Natural killer cell (primary cell): ENCODE results near the gene ATP10D. TPM values are rescaled to one million over a fixed set of nuclear protein-coding genes. Genes with fewer than 3 reads are reported as not detected.

ENCODE experiments used
- ATAC-seq, 3 donors: fragments of 150-1000 bp in 2 of 3; fragments of 200-7000 bp in 1 of 3; cut with Tn5 transposase; 1 replicate in 1 of 3; 2 replicates in 2 of 3; pipeline ENCODE4 v1.10.0; 2021; ENCODE audit warnings: mild to moderate bottlenecking in 2 of 3, moderate library complexity in 2 of 3
- DNase-seq, 2 donors: peaks; one replicate each; pipeline versions ENCODE4 v3.0.0 to v3.0.0-alpha.2; 2013 to 2021; ENCODE audit warnings: mixed read lengths in 1 of 2
- H3K27ac ChIP-seq: one replicate; pipeline ENCODE4 v1.5.1; 2013; ENCODE audit warnings: mild to moderate bottlenecking, low read length
- H3K27me3 ChIP-seq: one replicate; pipeline ENCODE4 v1.6.1; 2013; ENCODE audit warnings: low read length; ENCODE audit not compliant: control insufficient read depth, insufficient read depth
- H3K36me3 ChIP-seq: one replicate; pipeline ENCODE4 v1.6.1; 2013; ENCODE audit warnings: low read length; ENCODE audit not compliant: control insufficient read depth, insufficient read depth
- H3K4me1 ChIP-seq: one replicate; pipeline ENCODE4 v1.6.1; 2013; ENCODE audit warnings: low read length; ENCODE audit not compliant: control insufficient read depth, insufficient read depth
- H3K4me3 ChIP-seq: one replicate; pipeline ENCODE4 v1.5.1; 2013; ENCODE audit warnings: low read length
- H3K9me3 ChIP-seq: one replicate; pipeline ENCODE4 v1.6.1; 2013; ENCODE audit warnings: low read length; ENCODE audit not compliant: control insufficient read depth, insufficient read depth
- H3K27ac Mint-ChIP-seq, 2 donors: one replicate each; pipeline ENCODE4 v1.8.0; 2022; ENCODE audit warnings: mild to moderate bottlenecking in 2 of 2, mixed read lengths in 2 of 2, moderate library complexity in 1 of 2
- H3K27me3 Mint-ChIP-seq, 2 donors: one replicate each; pipeline ENCODE4 v1.8.0; 2022; ENCODE audit warnings: low read depth in 2 of 2, mixed read lengths in 2 of 2
- H3K36me3 Mint-ChIP-seq: one replicate; pipeline ENCODE4 v1.8.0; 2022; ENCODE audit warnings: mixed read lengths
- H3K4me1 Mint-ChIP-seq, 2 donors: one replicate each; pipeline ENCODE4 v1.8.0; 2022; ENCODE audit warnings: mixed read lengths in 2 of 2
- H3K4me3 Mint-ChIP-seq: one replicate; pipeline ENCODE4 v1.8.0; 2022; ENCODE audit warnings: mild to moderate bottlenecking, moderate library complexity, mixed read lengths
- H3K9me3 Mint-ChIP-seq, 2 donors: one replicate each; pipeline ENCODE4 v1.8.0; 2022; ENCODE audit warnings: mixed read lengths in 2 of 2
- CTCF ChIP-seq: fragments of 200-600 bp; IDR thresholded peaks from one replicate; pipeline ENCODE4 v1.8.0; 2022; ENCODE audit warnings: antibody characterized with exemption
- WGBS: methylation state at CpG from one replicate; pipeline ENCODE4 v1.1.7; 2013; ENCODE audit warnings: missing lambda C conversion rate; ENCODE audit not compliant: insufficient coverage; 5-methylcytosine and 5-hydroxymethylcytosine counted together
- intact Hi-C: fragments of 100-400 bp; cut with micrococcal nuclease; formaldehyde crosslinking; loops from one replicate; pipeline ENCODE4 v1.14.2; 2022
- total RNA-seq, 4 donors: library from RNA; stranded (reverse); fragments of 120-200 nt in 1 of 4; gene quantifications; one replicate each; pipeline versions ENCODE4 v1.2.3 to v1.2.4, GENCODE V29; 2013 to 2022

Gene ATP10D
- total RNA-seq, 3 donors from 2014 or later (not counting 1 experiment from before 2014, with no cell fraction given), result 19.8 to 79.3 (median 28.0) TPM

GRCh38 chr4:47466056-47466785 lies 18.9 kb upstream of the ATP10D start:
- intact Hi-C loops, result no loop called here
- no CpG with 5 or more reads among the region's 2 CpGs for WGBS
- H3K27ac ChIP-seq, result no peak overlapping the region

GRCh38 chr4:47468706-47469365 lies 16.2 kb upstream of the ATP10D start:
- Mint-ChIP-seq H3K27me3 (peaks cover 0 to 3% of the 10 kb centered on the region in 2 donors), H3K27ac (no peak overlapping the region), H3K36me3 (no peaks in the 10 kb centered on the region), H3K9me3 (no peaks in the 10 kb centered on the region), H3K4me3 (no peak overlapping the region), H3K4me1 (peaks cover 0 to 2% of the 10 kb centered on the region in 2 donors)
- intact Hi-C loops, result no loop called here
- Histone ChIP-seq H3K27ac (no peak overlapping the region), H3K27me3 (no peaks in the 10 kb centered on the region), H3K4me1 (no peaks in the 10 kb centered on the region), H3K36me3 (no peaks in the 10 kb centered on the region), H3K4me3 (no peak overlapping the region), H3K9me3 (no peaks in the 10 kb centered on the region)
- WGBS, result 76% methylated on average over 2 of the region's 6 CpGs
- ATAC-seq (no peak), DNase-seq (no peak)
- no peak for TF ChIP-seq CTCF

More at GRCh38 chr4:47466056-47466785, 18.9 kb upstream of the ATP10D start:
- H3K27ac Mint-ChIP-seq, result no peak overlapping the region
- TF ChIP-seq CTCF, result no peak
- Histone ChIP-seq H3K9me3 (no peaks in the 10 kb centered on the region), H3K27me3 (no peaks in the 10 kb centered on the region), H3K4me3 (no peak overlapping the region), H3K4me1 (peaks cover 9% of the 10 kb centered on the region), H3K36me3 (no peaks in the 10 kb centered on the region)
- DNase-seq, result no peak
- no peaks in the 10 kb centered on the region for H3K27me3 Mint-ChIP-seq
- peaks cover 14 to 23% of the 10 kb centered on the region in 2 donors for H3K4me1 Mint-ChIP-seq
- no peaks in the 10 kb centered on the region for H3K9me3 Mint-ChIP-seq
- ATAC-seq, result peak in 1 of 3 donors; percentile 9
- H3K36me3 Mint-ChIP-seq, result no peaks in the 10 kb centered on the region
- no peak overlapping the region for H3K4me3 Mint-ChIP-seq

GRCh38 chr4:47469951-47470350 lies 15.1 kb upstream of the ATP10D start:
- intact Hi-C loops, result no loop called here
- Mint-ChIP-seq H3K4me3 (no peak overlapping the region), H3K27ac (no peak overlapping the region), H3K4me1 (no peaks in the 10 kb centered on the region), H3K9me3 (no peaks in the 10 kb centered on the region), H3K27me3 (peaks cover 0 to 3% of the 10 kb centered on the region in 2 donors), H3K36me3 (no peaks in the 10 kb centered on the region)
- Histone ChIP-seq H3K27ac (no peak overlapping the region), H3K4me1 (no peaks in the 10 kb centered on the region), H3K27me3 (no peaks in the 10 kb centered on the region), H3K4me3 (no peak overlapping the region), H3K9me3 (no peaks in the 10 kb centered on the region), H3K36me3 (no peaks in the 10 kb centered on the region)
- no peak for DNase-seq
- WGBS, result no CpG with 5 or more reads among the region's 3 CpGs
- no peak for TF ChIP-seq CTCF
- ATAC-seq, result no peak
